ENCODE measurements around the gene NDC80. TPM values are rescaled to one million over a fixed set of nuclear protein-coding genes. Genes with fewer than 3 reads are reported as not detected.

The NDC80 gene
- total and polyA plus RNA-seq, 9 of the 15 experiments (the other 6 are each of a cell fraction or from before 2014, with no cell fraction given): 65.2 to 97.9 (median 83.3) TPM

DNA sequence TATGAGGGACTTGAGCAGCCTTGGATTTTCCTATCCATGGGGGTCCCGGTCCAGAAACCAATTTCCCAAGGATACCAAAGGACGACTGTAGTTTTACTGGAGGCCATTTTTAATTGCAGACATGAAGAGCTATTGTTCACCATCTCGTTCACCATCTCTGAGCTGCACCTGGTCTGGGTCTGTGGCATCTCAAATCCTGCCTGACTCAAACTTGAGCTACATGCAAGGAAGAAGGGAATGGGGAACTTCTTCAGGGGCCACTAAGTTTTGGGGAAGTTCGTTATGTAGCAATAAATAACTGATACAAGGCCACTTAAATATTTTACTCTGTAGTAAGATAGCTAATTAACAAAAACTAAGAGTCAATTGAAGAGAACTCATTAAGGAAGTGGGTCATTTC, 82.1 kb downstream of the NDC80 start:
- intact Hi-C loops (cut with micrococcal nuclease): no loop called here
- Histone ChIP-seq H3K4me3 (no peak overlapping the region), H3K27ac (ENCODE audit: extremely low read depth, low read depth, low read length) (no peak overlapping the region), H3K4me1 (replicated peaks in 1 of 2; ENCODE audit: control insufficient read depth in 2 of 2, insufficient read depth in 2 of 2, low read length in 2 of 2) (peaks cover 8 to 16% of the 10 kb centered on the region in 2 experiments; a peak in 4 of 5 replicates), H3K9me3 (replicated peaks; ENCODE audit: control insufficient read depth, insufficient read depth, low read depth, low read length) (no peaks in the 10 kb centered on the region), H4K20me1 (replicated peaks; ENCODE audit: control insufficient read depth, insufficient read depth, low read length) (peaks cover 20% of the 10 kb centered on the region; the same call in 1 of the 2 replicates), H3K36me3 (ENCODE audit: control insufficient read depth, insufficient read depth, low read length) (no peaks in the 10 kb centered on the region), H3K79me2 (ENCODE audit: control insufficient read depth, insufficient read depth, low read length) (peaks cover 33% of the 10 kb centered on the region), H3K27me3 (ENCODE audit: control insufficient read depth in 2 of 2, insufficient read depth in 2 of 2, low read length in 2 of 2) (no peaks in the 10 kb centered on the region), H2AFZ (ENCODE audit: low read depth, low read length) (no peak overlapping the region; the same call in none of the 2 replicates), H3K9me1 (ENCODE audit: control insufficient read depth, insufficient read depth, low read length) (no peaks in the 10 kb centered on the region), H3K4me2 (ENCODE audit: insufficient read depth, low read length) (no peak overlapping the region), H3K9ac (ENCODE audit: insufficient read depth in 1 of 2, low read depth in 2 of 2, low read length in 2 of 2) (no peak overlapping the region)
- ATAC-seq: no peak
- ChIA-PET POLR2A (interaction anchor here (0.7 to 1.5 kb wide), 6 partner anchors 9 to 26 kb away, joined by 3 to 8 read pairs (median 4); no protein-coding TSS in a partner anchor), CTCF (ENCODE audit: low intra/inter-chr PET ratio) (interaction anchor here (0.7 kb wide), 1 partner anchor 37 kb away, joined by 3 read pairs; no protein-coding TSS in a partner anchor)
- no TSS peak for BruUV-seq (replicated peaks)
- in situ Hi-C loops (cut with MboI): no loop called here
- TF ChIP-seq RBFOX2 (IDR thresholded peaks at IDR 0.05; ENCODE audit: low read depth, low read length): no peak
- TF ChIP-seq YY1 (IDR thresholded peaks at IDR 0.05; ENCODE audit: borderline replicate concordance in 1 of 3, control insufficient read depth in 1 of 3, extremely low read depth in 1 of 3, insufficient read depth in 3 of 3, insufficient read length in 1 of 3, insufficient replicate concordance in 2 of 3, low read depth in 1 of 3, low read length in 2 of 3): peak in 1 of 3 experiments; percentile 13
- TF ChIP-seq SOX6 (IDR thresholded peaks at IDR 0.05): 0 out of 2 replicates have a peak, but pooled peaks have one; percentile 17
- DNase-seq (ENCODE audit: extremely low read depth in 1 of 4, low spot score in 3 of 4): no peak
- no peak for FAIRE-seq
- 36% methylated on average over 4 of the region's 4 CpGs for WGBS (ENCODE audit: insufficient coverage, low coverage, missing lambda C conversion rate)

Measured in K562 (cell line).